Activated gamma-delta T cell (primary cell): ENCODE results near the gene MFSD11.
A peak's percentile ranks its signal among the peaks of the same experiment; 100 is the strongest.
"Not testable (repeated sequence)": the region's sequence is repeated elsewhere in the genome, so short reads cannot be mapped to it uniquely, and the experiment has no call there.

ENCODE experiments used
- DNase-seq: peaks from one replicate; lab custom pipeline; 2025; lab: John Stamatoyannopoulos, UW

Gene MFSD11

GRCh38 chr17:76726776-76727718, 10.9 kb upstream of the MFSD11 start, which contains the start of gene METTL23:
TSS of gene METTL23 (plus strand) at chr17:76726839. CDS start at chr17:76729711, 2,872 bp downstream.
- peak; percentile 94 for DNase-seq

DNA sequence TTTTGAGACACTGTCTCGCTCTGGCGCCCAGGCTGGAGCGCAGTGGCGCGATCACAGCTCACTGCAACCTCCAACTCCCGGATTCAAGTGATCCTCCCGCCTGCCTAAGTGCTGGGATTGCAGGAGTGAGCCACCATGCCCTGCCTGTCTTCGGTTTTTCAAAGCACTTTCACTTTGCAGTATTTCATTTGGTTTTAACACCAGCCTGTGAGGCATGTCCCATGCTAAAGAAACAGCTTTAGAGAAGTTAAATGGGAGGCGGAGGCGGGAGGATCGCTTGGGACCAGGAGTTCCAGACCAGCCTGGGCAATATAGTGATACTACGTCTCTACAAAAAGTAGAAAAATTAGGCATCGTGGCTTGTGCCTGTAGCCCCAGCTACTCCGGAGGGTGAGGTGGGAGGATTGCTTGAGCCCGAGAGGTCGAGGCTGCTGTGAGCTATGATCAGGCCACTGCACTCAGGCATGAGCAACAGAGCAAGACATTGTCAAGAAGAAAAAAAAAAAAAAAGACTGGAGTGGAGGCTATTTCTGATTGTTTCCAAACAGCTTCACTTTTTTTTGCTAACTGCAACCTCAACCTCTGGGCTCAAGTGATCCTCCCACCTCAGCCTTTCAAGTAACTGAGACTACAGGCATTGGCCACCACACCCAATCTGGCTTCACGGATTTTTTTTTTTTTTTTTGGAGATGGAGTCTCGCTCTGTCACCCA, 10.0 kb upstream of the MFSD11 start:
- DNase-seq, result no peak

DNA sequence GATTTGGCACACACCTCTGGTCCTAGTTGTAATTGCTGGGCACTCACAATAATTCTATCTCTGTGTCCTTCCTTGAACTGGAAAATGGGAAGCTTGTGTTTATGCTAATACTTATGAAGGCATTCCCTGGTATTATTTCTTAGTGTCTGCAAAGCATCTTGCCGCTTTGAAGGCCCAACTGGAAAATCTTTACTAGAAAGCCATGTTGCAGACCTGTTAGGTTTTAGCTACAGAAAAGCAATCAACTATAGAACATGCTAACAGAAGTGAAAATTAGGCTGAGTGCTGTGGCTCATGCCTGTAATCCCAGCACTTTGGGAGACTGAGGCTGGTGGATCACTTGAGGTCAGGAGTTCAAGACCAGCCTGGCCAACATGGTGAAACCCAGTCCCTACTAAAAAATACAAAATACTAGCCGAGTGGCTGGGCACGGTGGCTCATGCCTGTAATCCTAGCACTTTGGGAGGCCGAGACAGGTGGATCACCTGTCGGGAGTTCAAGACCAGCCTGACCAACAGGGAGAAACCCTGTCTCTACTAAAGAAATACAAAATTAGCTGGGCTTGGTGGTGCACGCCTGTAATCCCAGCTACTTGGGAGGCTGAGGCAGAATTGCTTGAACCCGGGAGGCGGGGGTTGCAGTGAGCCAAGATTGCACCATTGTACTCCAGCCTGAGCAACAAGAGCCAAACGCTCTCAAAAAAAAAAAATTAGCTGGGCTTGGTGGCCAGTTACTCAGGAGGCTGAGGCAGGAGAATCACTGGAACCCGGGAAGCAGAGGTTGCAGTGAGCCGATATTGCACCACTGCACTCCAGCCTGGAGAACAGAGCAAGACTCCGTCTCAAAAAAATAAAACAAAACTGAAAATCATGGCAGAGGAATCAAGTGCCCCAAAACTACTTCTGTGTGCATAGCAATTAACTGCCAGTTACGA, 5.9 kb upstream of the MFSD11 start:
- not testable (repeated sequence) for DNase-seq

DNA sequence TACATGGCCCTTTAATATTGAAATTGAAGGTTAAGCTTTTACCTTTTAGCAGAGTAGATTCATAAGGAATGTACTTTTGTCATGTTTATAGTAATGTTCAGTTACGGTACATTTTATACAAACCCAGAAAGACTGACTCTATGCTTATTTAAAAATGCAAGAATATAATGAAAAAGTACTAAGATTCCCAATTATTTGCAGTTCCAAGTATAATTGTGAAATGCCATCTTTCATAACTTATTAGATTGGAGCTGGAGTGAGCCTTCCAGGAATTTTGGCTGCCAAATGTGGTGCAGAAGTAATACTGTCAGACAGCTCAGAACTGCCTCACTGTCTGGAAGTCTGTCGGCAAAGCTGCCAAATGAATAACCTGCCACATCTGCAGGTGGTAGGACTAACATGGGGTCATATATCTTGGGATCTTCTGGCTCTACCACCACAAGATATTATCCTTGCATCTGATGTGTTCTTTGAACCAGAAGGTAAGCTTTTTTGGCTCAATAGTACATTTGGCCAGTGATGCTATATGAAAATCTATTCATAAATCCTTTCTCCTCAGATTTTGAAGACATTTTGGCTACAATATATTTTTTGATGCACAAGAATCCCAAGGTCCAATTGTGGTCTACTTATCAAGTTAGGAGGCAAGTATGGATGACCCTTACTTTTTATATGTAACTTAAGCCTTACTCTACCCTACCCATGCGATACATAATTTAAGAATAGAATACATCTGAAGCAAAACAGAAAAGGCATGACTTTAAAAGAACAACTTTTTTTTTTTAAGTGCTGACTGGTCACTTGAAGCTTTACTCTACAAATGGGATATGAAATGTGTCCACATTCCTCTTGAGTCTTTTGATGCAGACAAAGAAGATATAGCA, 4.9 kb upstream of the MFSD11 start:
- DNase-seq, result no peak

DNA sequence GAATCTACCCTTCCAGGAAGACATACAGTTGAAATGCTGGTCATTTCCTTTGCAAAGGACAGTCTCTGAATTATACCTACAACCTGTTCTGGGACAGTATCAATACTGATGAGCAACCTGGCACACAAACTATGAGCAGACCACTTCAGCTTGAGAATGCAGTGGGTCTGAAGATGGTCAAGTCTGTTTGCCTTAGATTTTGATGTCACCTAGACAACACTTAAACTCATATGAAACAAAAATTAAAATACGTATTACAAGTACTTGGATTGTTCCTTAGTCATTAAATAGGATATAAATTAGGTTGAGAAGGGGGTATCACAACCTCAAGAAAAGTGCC, 4.3 kb upstream of the MFSD11 start:
- no peak for DNase-seq

DNA sequence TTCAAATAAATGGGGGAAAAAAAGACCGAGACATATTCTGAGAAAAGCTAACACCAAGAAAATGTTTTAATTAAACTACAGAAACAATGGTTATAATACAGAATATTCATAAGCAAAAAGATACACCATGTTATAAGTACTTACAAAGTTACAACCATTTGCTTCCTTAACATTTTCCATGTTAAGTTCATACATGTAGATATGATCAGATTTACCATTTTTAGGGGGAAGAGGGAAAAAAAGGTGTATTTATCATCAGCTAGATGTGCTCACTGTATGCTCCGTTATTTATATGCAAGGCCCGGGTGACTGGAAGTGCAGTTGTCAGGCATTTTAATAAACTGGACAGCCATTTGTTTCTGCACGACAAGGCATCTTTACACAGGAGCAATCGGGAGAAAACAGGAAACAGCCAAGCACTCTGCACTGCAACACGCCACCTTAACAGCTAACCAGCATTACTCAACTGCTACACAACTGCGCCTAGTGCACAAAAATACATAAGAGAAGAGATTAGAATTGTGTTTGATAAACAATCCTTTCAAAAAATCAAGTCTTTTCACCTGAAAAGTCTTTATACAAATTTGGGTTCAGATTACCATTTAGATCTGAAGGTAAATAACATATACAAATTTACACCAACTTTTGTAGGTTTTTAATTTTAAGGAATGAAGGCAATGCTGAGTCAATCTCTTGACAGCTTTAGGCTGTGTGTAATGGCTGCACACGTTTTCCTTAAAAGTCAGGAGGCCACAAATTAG, 3.7 kb upstream of the MFSD11 start:
- no peak for DNase-seq

DNA sequence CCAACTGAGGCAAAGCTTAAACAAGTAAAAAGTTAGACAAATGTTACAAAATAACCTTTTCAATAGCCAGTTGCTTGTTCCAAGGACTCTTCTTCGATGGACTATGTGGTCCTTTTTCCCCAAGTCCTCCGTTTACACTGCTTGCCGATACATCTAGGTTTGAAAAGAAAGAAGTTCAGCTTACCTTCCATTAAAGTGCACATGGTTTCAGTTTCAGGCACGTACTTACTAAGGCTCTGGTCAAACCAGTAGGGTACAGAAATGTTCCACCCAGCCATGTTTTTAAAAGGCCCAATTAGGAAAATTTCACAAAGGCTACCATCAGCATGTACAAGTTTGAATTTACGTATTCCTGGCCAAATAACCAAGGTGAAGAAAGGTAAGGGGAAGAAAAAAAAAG, 2.9 kb upstream of the MFSD11 start:
- DNase-seq, result no peak

GRCh38 chr17:76735586-76736348, 2.2 kb upstream of the MFSD11 start:
- DNase-seq, result no peak

GRCh38 chr17:76736349-76737081, 1.4 kb upstream of the MFSD11 start:
- DNase-seq, result peak; percentile 55

GRCh38 chr17:76737082-76737675, 740 bp upstream of the MFSD11 start, which contains the start of gene SRSF2:
TSS of gene SRSF2 (minus strand) at chr17:76737331. CDS start at chr17:76737160, 171 bp downstream.
- DNase-seq, result peak; percentile 98

DNA sequence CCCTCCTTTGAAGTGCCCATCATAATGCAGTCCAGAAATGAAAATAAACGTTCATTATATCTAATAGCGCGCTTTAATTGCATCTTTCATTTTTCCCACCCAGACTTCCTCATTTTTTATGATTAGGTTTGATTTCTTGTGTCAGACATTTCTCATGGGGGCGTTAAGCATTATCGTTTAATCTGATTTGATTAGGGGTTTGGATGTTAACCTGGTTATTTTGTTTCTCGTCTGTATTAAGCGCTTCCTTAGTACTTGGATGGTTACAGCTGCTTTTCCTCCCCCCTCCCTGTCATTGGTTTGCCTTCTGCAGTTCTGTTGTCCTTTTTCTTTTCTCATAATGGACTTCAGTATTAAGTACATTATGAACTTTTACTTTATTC, 540 bp downstream of the MFSD11 start:
- DNase-seq, result no peak

DNA sequence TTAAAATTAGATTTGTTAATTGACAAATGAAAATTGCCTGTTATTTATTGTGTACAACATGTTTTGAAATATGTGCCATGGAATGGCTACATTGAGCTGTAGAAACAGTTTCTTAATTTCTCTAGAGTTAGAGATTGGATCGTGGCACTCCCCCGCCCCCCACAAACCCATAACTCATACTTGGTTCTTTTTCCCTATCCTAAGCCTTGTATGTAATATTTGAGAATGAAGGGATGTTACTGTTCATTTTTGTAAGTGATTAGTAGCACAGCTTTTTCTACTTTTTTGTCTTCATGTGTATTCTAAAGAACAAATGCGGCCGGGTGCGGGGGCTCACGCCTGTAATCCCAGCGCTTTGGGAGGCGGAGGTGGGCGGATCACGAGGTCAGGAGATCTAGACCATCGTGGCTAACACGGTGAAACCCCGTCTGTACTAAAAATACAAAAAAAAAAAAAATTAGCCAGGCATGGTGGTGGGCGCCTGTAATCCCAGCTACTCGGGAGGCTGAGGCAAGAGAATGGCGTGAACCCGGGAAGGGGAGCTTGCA, 1.7 kb downstream of the MFSD11 start:
- not testable (repeated sequence) for DNase-seq

DNA sequence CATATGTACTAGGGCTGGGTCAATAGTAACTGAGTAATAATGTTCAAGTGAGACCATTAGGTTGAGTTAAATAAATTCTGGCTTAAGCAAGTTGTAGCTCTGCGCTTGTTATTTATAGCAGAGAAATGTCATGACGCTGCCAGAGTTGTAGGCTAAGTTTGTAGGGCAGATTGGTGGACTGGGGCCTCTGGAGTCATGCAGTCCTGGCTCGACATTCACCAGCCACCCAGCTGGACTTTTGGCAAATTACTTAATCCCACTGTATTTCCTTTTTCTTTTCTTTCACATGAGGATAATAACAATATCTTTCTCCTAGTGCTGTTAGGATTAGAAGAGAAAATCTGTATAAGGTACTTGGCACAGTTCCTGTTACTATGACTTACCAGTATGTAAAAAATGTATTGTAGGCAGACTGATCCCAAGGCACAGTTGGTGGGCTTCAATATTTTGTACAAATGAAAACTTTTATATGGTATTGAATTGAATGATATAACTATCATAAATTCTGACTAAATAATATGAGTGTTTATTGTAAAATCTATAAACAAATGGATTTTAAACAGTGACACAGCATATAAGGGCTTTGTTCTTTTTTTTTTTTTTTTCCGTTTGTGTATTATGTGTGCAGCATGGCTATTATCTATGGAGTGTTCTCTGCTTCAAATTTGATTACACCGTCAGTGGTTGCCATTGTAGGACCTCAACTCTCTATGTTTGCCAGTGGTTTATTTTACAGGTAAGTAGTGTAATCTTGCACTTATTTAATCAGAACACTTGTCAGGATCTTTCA, 2.6 kb downstream of the MFSD11 start:
- no peak for DNase-seq

DNA sequence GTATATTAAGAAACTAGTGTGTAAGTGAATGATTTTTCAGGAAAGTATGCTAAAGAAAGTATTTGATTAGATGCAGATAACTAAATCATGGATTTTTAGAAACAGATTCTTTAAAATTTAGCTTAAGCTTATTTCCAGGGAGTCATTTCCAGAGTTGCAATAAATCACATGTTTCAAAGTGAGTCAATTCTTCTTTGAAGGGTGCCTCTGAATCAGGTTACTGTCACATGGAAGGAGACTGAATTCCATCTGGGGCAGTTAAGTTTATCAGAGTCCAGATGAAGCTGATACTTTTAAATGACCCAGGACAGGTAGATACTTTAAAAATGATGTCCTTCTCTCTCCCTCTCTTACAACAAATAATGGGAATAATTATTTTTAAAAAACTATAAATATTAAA, 5.0 kb downstream of the MFSD11 start:
- DNase-seq, result no peak

GRCh38 chr17:76744747-76745146, 6.8 kb downstream of the MFSD11 start:
- no peak for DNase-seq

GRCh38 chr17:76745785-76746184, 7.9 kb downstream of the MFSD11 start:
- DNase-seq, result not testable (repeated sequence)

DNA sequence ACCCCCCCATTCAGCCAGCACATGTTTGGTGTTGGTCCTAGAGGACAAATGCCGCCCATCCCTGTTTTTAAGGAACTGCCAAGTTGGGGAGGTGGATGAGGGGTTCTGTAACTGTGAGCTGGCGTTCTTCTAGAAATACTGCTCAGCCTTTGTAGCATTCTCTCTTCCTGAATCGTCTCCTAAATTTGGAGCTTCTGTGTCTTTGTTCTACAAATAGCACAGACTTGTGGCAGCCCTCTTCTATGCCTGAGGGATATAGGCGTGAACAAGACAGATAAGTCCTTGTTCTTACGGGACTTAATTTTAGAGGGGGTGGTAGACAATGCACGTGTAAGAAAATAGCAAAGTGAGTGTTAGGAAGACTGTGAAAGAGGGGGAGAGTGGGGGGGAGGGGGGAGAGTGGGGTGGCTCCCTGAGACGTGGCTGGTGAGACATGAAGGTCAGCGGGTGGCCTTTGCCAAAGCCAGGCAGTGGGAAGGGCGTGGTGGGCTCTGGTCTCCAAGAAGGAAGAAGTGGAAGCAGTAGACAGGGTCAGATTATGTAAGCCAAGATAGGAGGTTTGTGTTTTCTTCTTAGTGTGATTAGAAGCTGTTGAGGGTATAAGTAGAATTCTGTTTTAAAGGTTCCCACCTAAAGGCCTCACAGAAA, 9.9 kb downstream of the MFSD11 start:
- DNase-seq, result no peak
